OCI-LY1 (cell line): ENCODE results near the gene HIF1AN.

Experiments
- EZH2 ChIP-seq: fragments of 200-600 bp; sonication (generic), shearing (Covaris generic); IDR thresholded peaks from 2 replicates; pipeline ENCODE4 v1.8.0; 2017; ENCODE audit warnings: borderline replicate concordance, mixed run types, mild to moderate bottlenecking, antibody characterized with exemption, low read length, moderate library complexity, mixed read lengths
- TF ChIP-seq, protein P1 (sequence below): fragments of 200-600 bp; sonication (generic), shearing (Covaris generic); IDR thresholded peaks from 2 replicates; pipeline ENCODE4 v1.5.1; 2017; ENCODE audit warnings: mild to moderate bottlenecking, antibody characterized with exemption, low read length, moderate library complexity, mixed read lengths

DNA sequence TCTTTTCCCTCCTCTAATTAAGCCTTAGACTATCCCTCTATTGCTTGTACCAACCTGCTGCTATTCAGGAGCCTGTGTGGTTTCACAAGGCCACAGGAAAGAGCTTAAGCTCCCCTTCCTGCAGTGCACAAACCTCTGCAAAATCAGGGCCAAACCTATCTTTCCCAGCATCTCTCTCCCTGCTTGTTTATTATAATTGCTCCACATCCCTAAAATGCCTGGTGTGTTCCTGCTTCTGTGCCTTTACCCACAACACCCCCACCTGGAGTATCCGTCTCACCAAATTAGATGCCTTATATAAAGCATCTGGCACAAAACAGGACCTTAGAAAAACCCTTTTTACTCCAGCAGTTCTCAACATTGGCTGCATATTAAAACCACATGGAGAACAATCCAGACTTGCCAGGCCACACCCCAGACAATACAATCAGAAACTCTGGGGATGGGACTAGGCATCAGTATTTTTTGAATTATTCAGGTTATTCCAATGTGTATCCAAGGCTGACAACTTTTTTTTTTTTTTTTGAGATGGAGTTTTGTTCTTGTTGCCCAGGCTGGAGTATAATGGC is 32.7 kb upstream of the HIF1AN start:
- TF ChIP-seq, protein P1, sequence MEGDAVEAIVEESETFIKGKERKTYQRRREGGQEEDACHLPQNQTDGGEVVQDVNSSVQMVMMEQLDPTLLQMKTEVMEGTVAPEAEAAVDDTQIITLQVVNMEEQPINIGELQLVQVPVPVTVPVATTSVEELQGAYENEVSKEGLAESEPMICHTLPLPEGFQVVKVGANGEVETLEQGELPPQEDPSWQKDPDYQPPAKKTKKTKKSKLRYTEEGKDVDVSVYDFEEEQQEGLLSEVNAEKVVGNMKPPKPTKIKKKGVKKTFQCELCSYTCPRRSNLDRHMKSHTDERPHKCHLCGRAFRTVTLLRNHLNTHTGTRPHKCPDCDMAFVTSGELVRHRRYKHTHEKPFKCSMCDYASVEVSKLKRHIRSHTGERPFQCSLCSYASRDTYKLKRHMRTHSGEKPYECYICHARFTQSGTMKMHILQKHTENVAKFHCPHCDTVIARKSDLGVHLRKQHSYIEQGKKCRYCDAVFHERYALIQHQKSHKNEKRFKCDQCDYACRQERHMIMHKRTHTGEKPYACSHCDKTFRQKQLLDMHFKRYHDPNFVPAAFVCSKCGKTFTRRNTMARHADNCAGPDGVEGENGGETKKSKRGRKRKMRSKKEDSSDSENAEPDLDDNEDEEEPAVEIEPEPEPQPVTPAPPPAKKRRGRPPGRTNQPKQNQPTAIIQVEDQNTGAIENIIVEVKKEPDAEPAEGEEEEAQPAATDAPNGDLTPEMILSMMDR = no peak
- no peak for TF ChIP-seq EZH2
